ENCODE data around the gene PGA5.

The PGA5 gene

GRCh38 chr11:61270354-61271076, 29.5 kb downstream of the PGA5 start:
- no peak for DNase-seq

- DNase-seq: no peak
Measured at GRCh38 chr11:61272731-61273130, 31.8 kb downstream of the PGA5 start.

GRCh38 chr11:61273178-61274078, 32.5 kb downstream of the PGA5 start:
- no peak for DNase-seq

GRCh38 chr11:61274084-61274483, 33.1 kb downstream of the PGA5 start:
- DNase-seq: no peak

GRCh38 chr11:61275191-61275590, 34.2 kb downstream of the PGA5 start:
- no peak for DNase-seq

GRCh38 chr11:61277186-61278000, 36.4 kb downstream of the PGA5 start:
- DNase-seq: no peak

- DNase-seq: no peak
Measured at GRCh38 chr11:61278001-61278470, 37.1 kb downstream of the PGA5 start.

- peak; percentile 6 for DNase-seq
Measured at GRCh38 chr11:61279934-61280659, 39.1 kb downstream of the PGA5 start.

GRCh38 chr11:61280883-61281580, 40.1 kb downstream of the PGA5 start:
- no peak for DNase-seq

- DNase-seq: no peak
Measured at GRCh38 chr11:61281581-61282250, 40.7 kb downstream of the PGA5 start.

- no peak for DNase-seq
Measured at GRCh38 chr11:61283613-61284012, 42.6 kb downstream of the PGA5 start.

- peak; percentile 7 for DNase-seq
Measured at GRCh38 chr11:61287338-61287977, 46.5 kb downstream of the PGA5 start.

GRCh38 chr11:61290905-61291690, 50.1 kb downstream of the PGA5 start:
- no peak for DNase-seq

- DNase-seq: no peak
Measured at GRCh38 chr11:61292356-61292755, 51.4 kb downstream of the PGA5 start.

GRCh38 chr11:61293867-61294716, 53.1 kb downstream of the PGA5 start:
- DNase-seq: peak; percentile 86

GRCh38 chr11:61294717-61295595, 54.0 kb downstream of the PGA5 start, which contains the start of gene VWCE:
Gene VWCE (minus strand): TSS chr11:61295316. CDS start chr11:61295037, 279 bp downstream.
- peak; percentile 77 for DNase-seq

- DNase-seq: no peak
Measured at GRCh38 chr11:61295596-61295926, 54.6 kb downstream of the PGA5 start.

GRCh38 chr11:61297341-61297740, 56.4 kb downstream of the PGA5 start:
- DNase-seq: no peak
